Keratinocyte (primary cell): ENCODE data around the gene CC2D2A.

Experiments used
- EZH2 ChIP-seq: IDR thresholded peaks from one replicate; pipeline ENCODE4 v1.6.1; 2012; ENCODE audit warnings: inconsistent platforms, mild to moderate bottlenecking, low read length, moderate library complexity
- TF ChIP-seq, protein P1 (sequence below), 3 experiments: IDR thresholded peaks in 1 of 3; conservative IDR thresholded peaks in 1 of 3; optimal IDR thresholded peaks in 1 of 3; 2 replicates in 2 of 3; 3 replicates in 1 of 3; pipeline versions ENCODE3 to v1.5.1; 2011; ENCODE audit warnings: low read length in 3 of 3, mild to moderate bottlenecking in 3 of 3, moderate library complexity in 2 of 3, control low read depth in 1 of 3, inconsistent platforms in 1 of 3; ENCODE audit not compliant: insufficient read depth in 2 of 3; ENCODE audit errors: extremely low read depth in 1 of 3

- TF ChIP-seq, protein P1, sequence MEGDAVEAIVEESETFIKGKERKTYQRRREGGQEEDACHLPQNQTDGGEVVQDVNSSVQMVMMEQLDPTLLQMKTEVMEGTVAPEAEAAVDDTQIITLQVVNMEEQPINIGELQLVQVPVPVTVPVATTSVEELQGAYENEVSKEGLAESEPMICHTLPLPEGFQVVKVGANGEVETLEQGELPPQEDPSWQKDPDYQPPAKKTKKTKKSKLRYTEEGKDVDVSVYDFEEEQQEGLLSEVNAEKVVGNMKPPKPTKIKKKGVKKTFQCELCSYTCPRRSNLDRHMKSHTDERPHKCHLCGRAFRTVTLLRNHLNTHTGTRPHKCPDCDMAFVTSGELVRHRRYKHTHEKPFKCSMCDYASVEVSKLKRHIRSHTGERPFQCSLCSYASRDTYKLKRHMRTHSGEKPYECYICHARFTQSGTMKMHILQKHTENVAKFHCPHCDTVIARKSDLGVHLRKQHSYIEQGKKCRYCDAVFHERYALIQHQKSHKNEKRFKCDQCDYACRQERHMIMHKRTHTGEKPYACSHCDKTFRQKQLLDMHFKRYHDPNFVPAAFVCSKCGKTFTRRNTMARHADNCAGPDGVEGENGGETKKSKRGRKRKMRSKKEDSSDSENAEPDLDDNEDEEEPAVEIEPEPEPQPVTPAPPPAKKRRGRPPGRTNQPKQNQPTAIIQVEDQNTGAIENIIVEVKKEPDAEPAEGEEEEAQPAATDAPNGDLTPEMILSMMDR (optimal IDR thresholded peaks at IDR 0.05 in 1 of 3, IDR thresholded peaks at IDR 0.05 in 1 of 3, conservative IDR thresholded peaks at IDR 0.05 in 1 of 3; ENCODE audit: extremely low read depth in 1 of 3, insufficient read depth in 2 of 3, low read length in 3 of 3): no peak
- TF ChIP-seq EZH2: no peak
Measured at GRCh38 chr4:15481961-15482745, 12.5 kb downstream of the CC2D2A start.
